H1 (cell line): ENCODE data around the gene COX7B2. TPM values are rescaled to one million over a fixed set of nuclear protein-coding genes. Genes with fewer than 3 reads are reported as not detected.

ENCODE experiments used
- CTCF ChIA-PET: fragments of 300-600 bp; sonication (Branson Sonifier 250); formaldehyde crosslinking; loops from one replicate; lab custom pipeline; 2021; ENCODE audit not compliant: partially characterized antibody; lab: Charles Lee
- POLR2A ChIA-PET: fragments of 300-600 bp; sonication (Branson Sonifier 250); formaldehyde crosslinking; loops from one replicate; lab custom pipeline; 2021; ENCODE audit warnings: inconsistent platforms; ENCODE audit not compliant: partially characterized antibody; lab: Charles Lee
- DNase-seq, 2 experiments: peaks; one replicate each; pipeline versions ENCODE4 v3.0.0 to v3.0.0-alpha.2; 2010 to 2022; ENCODE audit warnings: low spot score in 2 of 2, low read depth in 1 of 2, mixed read lengths in 1 of 2
- FAIRE-seq: peaks from 2 replicates; lab custom pipeline; 2011; peaks lifted over from hg19 to GRCh38; lab: Jason Lieb, UNC
- H2AFZ ChIP-seq: 2 replicates; pipeline ENCODE4 v1.8.1; 2012; ENCODE audit warnings: low read length, inconsistent platforms
- H2AK5ac ChIP-seq: 2 replicates; pipeline ENCODE4 v1.6.1; 2013; ENCODE audit warnings: low read depth, low read length
- H2BK120ac ChIP-seq: replicated peaks from 2 replicates; pipeline ENCODE3; 2013; ENCODE audit warnings: low read depth, low read length, inconsistent platforms
- H2BK12ac ChIP-seq: 2 replicates; pipeline ENCODE4 v1.6.1; 2013; ENCODE audit warnings: low read depth, low read length
- H2BK15ac ChIP-seq: 2 replicates; pipeline ENCODE4 v1.6.1; 2013; ENCODE audit warnings: low read length
- H2BK20ac ChIP-seq: 2 replicates; pipeline ENCODE4 v1.6.1; 2013; ENCODE audit warnings: low read length
- H2BK5ac ChIP-seq: 2 replicates; pipeline ENCODE4 v1.6.1; 2013; ENCODE audit warnings: low read depth, low read length
- H3K14ac ChIP-seq: 2 replicates; pipeline ENCODE4 v1.6.1; 2013; ENCODE audit warnings: inconsistent platforms; ENCODE audit not compliant: insufficient read length
- H3K18ac ChIP-seq: 2 replicates; pipeline ENCODE4 v1.6.1; 2013; ENCODE audit warnings: low read length; ENCODE audit errors: extremely low read depth
- H3K23ac ChIP-seq: 2 replicates; pipeline ENCODE4 v1.6.1; 2013; ENCODE audit warnings: inconsistent platforms; ENCODE audit not compliant: insufficient read length
- H3K23me2 ChIP-seq: 2 replicates; pipeline ENCODE4 v1.6.1; 2013; ENCODE audit warnings: low read depth, low read length
- H3K27ac ChIP-seq: 2 replicates; pipeline ENCODE4 v1.6.1; 2011; ENCODE audit warnings: low read depth, low read length, inconsistent platforms
- H3K27me3 ChIP-seq, 4 experiments: replicated peaks in 1 of 4; 1 replicate in 1 of 4; 2 replicates in 3 of 4; pipeline versions ENCODE4 v1.6.1 to v1.8.1; 2011 to 2013; ENCODE audit warnings: low read length in 3 of 4, mild to moderate bottlenecking in 3 of 4, inconsistent platforms in 2 of 4, mixed read lengths in 2 of 4, moderate library complexity in 1 of 4; ENCODE audit not compliant: control insufficient read depth in 3 of 4, insufficient read depth in 3 of 4; ENCODE audit errors: extremely low read depth in 1 of 4
- H3K36me3 ChIP-seq, 4 experiments: 2 replicates each; pipeline versions ENCODE4 v1.6.1 to v1.8.1; 2011 to 2013; ENCODE audit warnings: mild to moderate bottlenecking in 4 of 4, low read length in 3 of 4, moderate library complexity in 2 of 4, control low read depth in 1 of 4, inconsistent platforms in 1 of 4; ENCODE audit not compliant: insufficient read depth in 4 of 4, control insufficient read depth in 2 of 4
- H3K4ac ChIP-seq: replicated peaks from 2 replicates; pipeline ENCODE3; 2013; ENCODE audit warnings: low read length, low read depth, mixed read lengths, inconsistent platforms; ENCODE audit not compliant: insufficient read length
- H3K4me1 ChIP-seq, 4 experiments: replicated peaks in 1 of 4; 1 replicate in 1 of 4; 2 replicates in 3 of 4; pipeline versions ENCODE4 v1.6.1 to v1.8.1; 2011 to 2013; ENCODE audit warnings: low read length in 3 of 4, inconsistent platforms in 2 of 4, mixed read lengths in 1 of 4; ENCODE audit not compliant: insufficient read depth in 4 of 4, control insufficient read depth in 3 of 4
- H3K4me2 ChIP-seq, 2 experiments: 2 replicates each; pipeline versions ENCODE4 v1.6.1 to v1.8.1; 2011 to 2013; ENCODE audit warnings: low read depth in 2 of 2, low read length in 2 of 2, control low read depth in 1 of 2, inconsistent platforms in 1 of 2, mild to moderate bottlenecking in 1 of 2; ENCODE audit not compliant: insufficient read depth in 1 of 2
- H3K4me3 ChIP-seq, 4 experiments: fragments of 200-600, 300-600 bp in 1 of 4; sonication (generic), shearing (Covaris generic), sonication (Bioruptor Twin) in 1 of 4; 2 replicates each; pipeline versions ENCODE4 v1.5.1 to v1.8.1; 2011 to 2016; ENCODE audit warnings: low read length in 4 of 4, low read depth in 3 of 4, control low read depth in 2 of 4, inconsistent platforms in 2 of 4, mild to moderate bottlenecking in 2 of 4, mixed read lengths in 1 of 4, moderate library complexity in 1 of 4; ENCODE audit not compliant: insufficient read depth in 2 of 4; ENCODE audit errors: extremely low read depth in 1 of 4
- H3K56ac ChIP-seq: replicated peaks from 2 replicates; pipeline ENCODE3; 2013; ENCODE audit warnings: low read depth, mild to moderate bottlenecking, mixed read lengths, low read length, inconsistent platforms; ENCODE audit not compliant: insufficient read length
- H3K79me1 ChIP-seq: 2 replicates; pipeline ENCODE4 v1.6.1; 2013; ENCODE audit warnings: low read depth, low read length, control low read depth
- H3K79me2 ChIP-seq, 2 experiments: 2 replicates each; pipeline versions ENCODE4 v1.6.1 to v1.8.1; 2012 to 2013; ENCODE audit warnings: low read length in 2 of 2, mild to moderate bottlenecking in 2 of 2, inconsistent platforms in 1 of 2; ENCODE audit not compliant: insufficient read depth in 2 of 2, control insufficient read depth in 1 of 2
- H3K9ac ChIP-seq, 4 experiments: replicated peaks in 1 of 4; 1 replicate in 1 of 4; 2 replicates in 3 of 4; pipeline versions ENCODE4 v1.6.1 to v1.8.1; 2011 to 2013; ENCODE audit warnings: low read depth in 3 of 4, low read length in 3 of 4, control low read depth in 2 of 4, mild to moderate bottlenecking in 2 of 4, moderate library complexity in 2 of 4, inconsistent platforms in 1 of 4; ENCODE audit errors: extremely low read depth in 1 of 4
- H3K9me3 ChIP-seq, 2 experiments: 2 replicates each; pipeline versions ENCODE4 v1.6.1 to v1.8.1; 2012 to 2013; ENCODE audit warnings: mild to moderate bottlenecking in 2 of 2, moderate library complexity in 2 of 2, control low read depth in 1 of 2, inconsistent platforms in 1 of 2, low read depth in 1 of 2, low read length in 1 of 2, mixed read lengths in 1 of 2; ENCODE audit not compliant: insufficient read depth in 2 of 2
- H4K20me1 ChIP-seq, 2 experiments: replicated peaks in 1 of 2; 2 replicates each; pipeline versions ENCODE3 to v1.8.1; 2011 to 2013; ENCODE audit warnings: inconsistent platforms in 2 of 2, low read length in 2 of 2, mild to moderate bottlenecking in 1 of 2; ENCODE audit not compliant: insufficient read depth in 2 of 2, control insufficient read depth in 1 of 2
- H4K5ac ChIP-seq: 2 replicates; pipeline ENCODE4 v1.6.1; 2013; ENCODE audit warnings: low read length, low read depth, mixed read lengths, inconsistent platforms; ENCODE audit not compliant: insufficient read length
- H4K8ac ChIP-seq: 2 replicates; pipeline ENCODE4 v1.8.0; 2013; ENCODE audit warnings: mild to moderate bottlenecking, moderate library complexity, low read length, inconsistent platforms; ENCODE audit not compliant: insufficient read depth; ENCODE audit errors: extremely low read depth
- H4K91ac ChIP-seq: replicated peaks from 2 replicates; pipeline ENCODE3; 2013; ENCODE audit warnings: low read length, mixed read lengths, inconsistent platforms; ENCODE audit not compliant: insufficient read length
- BACH1 ChIP-seq: IDR thresholded peaks from 2 replicates; pipeline ENCODE4 v1.6.1; 2012; ENCODE audit warnings: low read length, improper control_type of control experiment
- HDAC6 ChIP-seq: IDR thresholded peaks from one replicate; pipeline ENCODE4 v1.7.1; 2012; ENCODE audit warnings: low read depth, mild to moderate bottlenecking, inconsistent platforms, low read length, moderate library complexity
- JUN ChIP-seq: IDR thresholded peaks from 2 replicates; pipeline ENCODE4 v1.6.1; 2011; ENCODE audit warnings: low read depth, mild to moderate bottlenecking, improper control_type of control experiment, low read length
- KDM5A ChIP-seq: fragments of 200-600 bp; IDR thresholded peaks from 2 replicates; pipeline ENCODE4 v1.7.1; 2012; ENCODE audit warnings: mild to moderate bottlenecking, low read length, inconsistent platforms, mixed read lengths
- NRF1 ChIP-seq: IDR thresholded peaks from 2 replicates; pipeline ENCODE4 v1.6.1; 2011; ENCODE audit warnings: mild to moderate bottlenecking, low read depth, low read length, improper control_type of control experiment
- POLR2A ChIP-seq, 2 experiments: IDR thresholded peaks; 1 replicate in 1 of 2; 2 replicates in 1 of 2; pipeline ENCODE4 v1.6.1; 2011; ENCODE audit warnings: low read depth in 2 of 2, low read length in 2 of 2, mild to moderate bottlenecking in 2 of 2; ENCODE audit errors: control extremely low read depth in 1 of 2
- RNF2 ChIP-seq: fragments of 200-900, 300-1000 bp; sonication (generic); IDR thresholded peaks from 2 replicates; pipeline ENCODE4 v1.7.1; 2016; ENCODE audit warnings: borderline replicate concordance, low read depth, mild to moderate bottlenecking, antibody characterized with exemption, low read length; ENCODE audit not compliant: poor library complexity, severe bottlenecking; ENCODE audit errors: missing control alignments
- SRF ChIP-seq: IDR thresholded peaks from 2 replicates; pipeline ENCODE4 v1.6.1; 2011; ENCODE audit warnings: mild to moderate bottlenecking, low read depth, low read length, moderate library complexity
- TAF7 ChIP-seq: optimal IDR thresholded peaks from 2 replicates; pipeline ENCODE3; 2011; ENCODE audit warnings: low read depth, mild to moderate bottlenecking, inconsistent platforms, low read length, moderate library complexity, borderline replicate concordance
- TBP ChIP-seq: IDR thresholded peaks from 2 replicates; pipeline ENCODE4 v1.6.1; 2011; ENCODE audit warnings: low read depth, low read length, improper control_type of control experiment
- ZNF274 ChIP-seq: IDR thresholded peaks from 2 replicates; pipeline ENCODE4 v1.7.0; 2012; ENCODE audit warnings: low read length, borderline replicate concordance; ENCODE audit errors: extremely low read depth
- WGBS, 2 experiments: shearing (Covaris generic) in 1 of 2; methylation state at CpG; one replicate each; pipeline versions ENCODE4 v1.1.6 to v1.1.7; 2013 to 2015; ENCODE audit warnings: low lambda C conversion rate in 2 of 2, mixed read lengths in 2 of 2, inconsistent platforms in 1 of 2, low coverage in 1 of 2, missing lambda C conversion rate in 1 of 2; ENCODE audit not compliant: insufficient replicate concordance in 2 of 2, insufficient coverage in 1 of 2, insufficient read length in 1 of 2; ENCODE audit errors: extremely low coverage in 1 of 2, missing lambda C conversion rate in 1 of 2; 5-methylcytosine and 5-hydroxymethylcytosine counted together
- polyA plus RNA-seq, 7 experiments: library from polyadenylated mRNA; depleted of rRNA in 3 of 7; stranded (reverse) in 5 of 7; unstranded in 2 of 7; fragments of >200 nt in 5 of 7; fragments of 200-250 nt in 2 of 7; gene quantifications; 1 replicate in 5 of 7; 2 replicates in 1 of 7; 4 replicates in 1 of 7; pipeline versions ENCODE4 v1.2.1 to v1.2.3, GENCODE V29; 2011 to 2013; ENCODE audit warnings: missing spikeins in 2 of 7, mixed read lengths in 2 of 7
- total RNA-seq: library from RNA; stranded (reverse); fragmentation: NEBNext Ultra II Directional; extraction: Animal tissue kit (Norgen Biotek cat#: 25700); gene quantifications from 2 replicates; pipeline ENCODE4 v1.2.1, GENCODE V29; 2021

COX7B2 gene
- total and polyA plus RNA-seq, 2 of the 8 experiments (the other 6 are each of a cell fraction or from before 2014, with no cell fraction given) = not detected

GRCh38 chr4:46956451-46956850 is 47.4 kb upstream of the COX7B2 start:
- no peak overlapping the region for H3K4ac ChIP-seq
- H2BK12ac ChIP-seq = no peak overlapping the region
- no peaks in the 10 kb centered on the region for H3K23me2 ChIP-seq
- H2BK15ac ChIP-seq = no peak overlapping the region
- H4K5ac ChIP-seq = no peak overlapping the region
- no peaks in the 10 kb centered on the region for H3K79me2 ChIP-seq
- H3K27me3 ChIP-seq = no peaks in the 10 kb centered on the region
- H2BK20ac ChIP-seq = no peak overlapping the region
- H3K56ac ChIP-seq = no peak overlapping the region
- H4K91ac ChIP-seq = no peak overlapping the region
- no peak overlapping the region for H3K23ac ChIP-seq
- H2BK120ac ChIP-seq = no peak overlapping the region
- H2AK5ac ChIP-seq = no peak overlapping the region
- no peaks in the 10 kb centered on the region for H3K79me1 ChIP-seq
- H3K4me1 ChIP-seq = no peaks in the 10 kb centered on the region
- no peaks in the 10 kb centered on the region for H4K20me1 ChIP-seq
- no peak for TF ChIP-seq HDAC6
- TF ChIP-seq NRF1 = no peak
- TF ChIP-seq TBP = no peak
- TF ChIP-seq POLR2A (IDR thresholded peaks at IDR 0.05; ENCODE audit: control extremely low read depth in 1 of 2, low read depth in 2 of 2, low read length in 2 of 2) = no peak
- no peak for TF ChIP-seq SRF
- TF ChIP-seq KDM5A = no peak
- TF ChIP-seq ZNF274 = no peak
- no peak for TF ChIP-seq BACH1
- TF ChIP-seq RNF2 = no peak
- no peak for TF ChIP-seq JUN
- TF ChIP-seq TAF7 = no peak
- H4K8ac ChIP-seq = no peak overlapping the region
- no peak overlapping the region for H3K27ac ChIP-seq
- H2BK5ac ChIP-seq = no peak overlapping the region
- no peaks in the 10 kb centered on the region for H3K9me3 ChIP-seq
- ChIA-PET POLR2A (no interaction called here), CTCF (interaction anchor here (1.5 kb wide), 1 partner anchor 19 kb away, joined by 3 read pairs; no protein-coding TSS in a partner anchor)
- no peak overlapping the region for H3K4me3 ChIP-seq
- peak overlapping the region; percentile 22; the same call in 1 of the 2 replicates for H2AFZ ChIP-seq
- 92% methylated on average over 4 of the region's 4 CpGs; no CpG with 5 or more reads in 1 of the 2 experiments for WGBS, 2 experiments
- no peak overlapping the region for H3K18ac ChIP-seq
- no peak overlapping the region for H3K9ac ChIP-seq
- no peak overlapping the region for H3K4me2 ChIP-seq
- no peaks in the 10 kb centered on the region for H3K36me3 ChIP-seq
- FAIRE-seq (no peak), DNase-seq (no peak)
- no peak overlapping the region for H3K14ac ChIP-seq
